HepG2 (cell line): ENCODE data around the gene NRBP1. TPM values are rescaled to one million over a fixed set of nuclear protein-coding genes. Genes with fewer than 3 reads are reported as not detected.

ENCODE experiments used
- HOXA3 ChIP-seq: sonication (generic); formaldehyde crosslinking; IDR thresholded peaks from 2 replicates; pipeline ENCODE4 v1.5.0; 2020; ENCODE audit warnings: missing genetic modification reagents
- POLR2A ChIP-seq, 2 experiments: IDR thresholded peaks; 2 replicates each; pipeline ENCODE4 v1.6.1; 2011; ENCODE audit warnings: low read depth in 2 of 2, low read length in 2 of 2, mild to moderate bottlenecking in 1 of 2, moderate library complexity in 1 of 2; ENCODE audit not compliant: insufficient read depth in 1 of 2
- POLR2AphosphoS2 ChIP-seq: IDR thresholded peaks from 2 replicates; pipeline ENCODE4 v1.6.1; 2011; ENCODE audit warnings: low read depth, low read length, improper control_type of control experiment
- SRSF4 ChIP-seq: fragments of 200-400 bp; formaldehyde crosslinking; IDR thresholded peaks from one replicate; pipeline ENCODE4 v1.6.1; 2018; ENCODE audit warnings: mild to moderate bottlenecking, low read depth, low read length, moderate library complexity; ENCODE audit not compliant: poor library complexity, severe bottlenecking
- ZNF451 ChIP-seq: sonication (generic); formaldehyde crosslinking; IDR thresholded peaks from 2 replicates; pipeline ENCODE4 v1.5.0; 2020; ENCODE audit warnings: mild to moderate bottlenecking, missing genetic modification reagents
- ZNF776 ChIP-seq: sonication (generic); formaldehyde crosslinking; IDR thresholded peaks from 2 replicates; pipeline ENCODE4 v1.4.0; 2020; ENCODE audit warnings: mild to moderate bottlenecking, missing genetic modification reagents
- polyA plus RNA-seq, 8 experiments: library from polyadenylated mRNA; depleted of rRNA in 3 of 8; stranded (reverse) in 7 of 8; unstranded in 1 of 8; fragments of >200 nt; fragmentation: Illumina TruSeq in 4 of 8; extraction: Trizol in 4 of 8; gene quantifications; 2 replicates each; pipeline versions ENCODE4 v1.2.1 to v1.2.3, GENCODE V29; 2011 to 2016; ENCODE audit warnings: low read depth in 4 of 8, missing spikeins in 1 of 8, mixed read lengths in 1 of 8; ENCODE audit not compliant: insufficient read depth in 1 of 8
- total RNA-seq, 5 experiments: library from RNA; depleted of rRNA; stranded (reverse); fragments of >200 nt; fragmentation: Illumina TruSeq; extraction: Trizol; gene quantifications; 2 replicates each; pipeline ENCODE4 v1.2.3, GENCODE V29; 2016; ENCODE audit warnings: low read depth in 1 of 5
- TF ChIP-seq, protein P1 (sequence below): sonication (generic); formaldehyde crosslinking; IDR thresholded peaks from 2 replicates; pipeline ENCODE4 v1.5.1; 2020; ENCODE audit warnings: mild to moderate bottlenecking, missing genetic modification reagents, moderate library complexity
- TF ChIP-seq, protein P2 (sequence below): sonication (generic); formaldehyde crosslinking; IDR thresholded peaks from 2 replicates; pipeline ENCODE4 v1.4.0; 2020; ENCODE audit warnings: missing genetic modification reagents
- TF ChIP-seq, protein P3 (sequence below): sonication (generic); formaldehyde crosslinking; IDR thresholded peaks from 2 replicates; pipeline ENCODE4 v1.4.0; 2020; ENCODE audit warnings: missing genetic modification reagents

NRBP1 gene
- total and polyA plus RNA-seq, 2 of the 13 experiments (the other 11 are each of a cell fraction or from before 2014, with no cell fraction given) = 165 to 240 TPM

DNA sequence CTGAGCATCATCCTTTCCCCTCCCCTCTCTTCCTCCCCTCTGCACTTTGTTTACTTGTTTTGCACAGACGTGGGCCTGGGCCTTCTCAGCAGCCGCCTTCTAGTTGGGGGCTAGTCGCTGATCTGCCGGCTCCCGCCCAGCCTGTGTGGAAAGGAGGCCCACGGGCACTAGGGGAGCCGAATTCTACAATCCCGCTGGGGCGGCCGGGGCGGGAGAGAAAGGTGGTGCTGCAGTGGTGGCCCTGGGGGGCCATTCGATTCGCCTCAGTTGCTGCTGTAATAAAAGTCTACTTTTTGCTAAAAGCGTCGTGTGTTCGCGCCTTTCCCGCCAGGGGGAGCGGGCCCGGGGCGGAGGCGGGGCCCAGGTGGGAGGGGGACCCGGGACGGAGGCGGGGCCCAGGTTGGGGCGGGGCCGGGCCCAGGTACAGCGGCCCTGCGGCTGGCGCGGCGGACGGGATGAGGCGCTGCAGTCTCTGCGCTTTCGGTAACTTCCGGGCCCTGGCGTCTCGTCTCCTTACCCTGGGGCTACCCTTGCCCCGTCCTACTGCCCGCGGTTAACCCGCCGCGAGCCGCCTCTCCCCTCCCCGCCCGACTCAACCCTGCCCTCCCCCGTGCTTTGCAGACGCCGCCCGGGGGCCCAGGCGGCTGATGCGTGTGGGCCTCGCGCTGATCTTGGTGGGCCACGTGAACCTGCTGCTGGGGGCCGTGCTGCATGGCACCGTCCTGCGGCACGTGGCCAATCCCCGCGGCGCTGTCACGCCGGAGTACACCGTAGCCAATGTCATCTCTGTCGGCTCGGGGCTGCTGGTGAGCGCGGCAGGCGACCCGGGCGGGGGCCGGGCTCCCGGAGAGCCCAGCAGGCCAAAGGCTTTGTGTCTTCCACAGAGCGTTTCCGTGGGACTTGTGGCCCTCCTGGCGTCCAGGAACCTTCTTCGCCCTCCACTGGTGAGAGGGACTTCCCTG lies 13.8 kb downstream of the NRBP1 start, which contains the start of gene KRTCAP3 (continued):
- TF ChIP-seq, protein P1, sequence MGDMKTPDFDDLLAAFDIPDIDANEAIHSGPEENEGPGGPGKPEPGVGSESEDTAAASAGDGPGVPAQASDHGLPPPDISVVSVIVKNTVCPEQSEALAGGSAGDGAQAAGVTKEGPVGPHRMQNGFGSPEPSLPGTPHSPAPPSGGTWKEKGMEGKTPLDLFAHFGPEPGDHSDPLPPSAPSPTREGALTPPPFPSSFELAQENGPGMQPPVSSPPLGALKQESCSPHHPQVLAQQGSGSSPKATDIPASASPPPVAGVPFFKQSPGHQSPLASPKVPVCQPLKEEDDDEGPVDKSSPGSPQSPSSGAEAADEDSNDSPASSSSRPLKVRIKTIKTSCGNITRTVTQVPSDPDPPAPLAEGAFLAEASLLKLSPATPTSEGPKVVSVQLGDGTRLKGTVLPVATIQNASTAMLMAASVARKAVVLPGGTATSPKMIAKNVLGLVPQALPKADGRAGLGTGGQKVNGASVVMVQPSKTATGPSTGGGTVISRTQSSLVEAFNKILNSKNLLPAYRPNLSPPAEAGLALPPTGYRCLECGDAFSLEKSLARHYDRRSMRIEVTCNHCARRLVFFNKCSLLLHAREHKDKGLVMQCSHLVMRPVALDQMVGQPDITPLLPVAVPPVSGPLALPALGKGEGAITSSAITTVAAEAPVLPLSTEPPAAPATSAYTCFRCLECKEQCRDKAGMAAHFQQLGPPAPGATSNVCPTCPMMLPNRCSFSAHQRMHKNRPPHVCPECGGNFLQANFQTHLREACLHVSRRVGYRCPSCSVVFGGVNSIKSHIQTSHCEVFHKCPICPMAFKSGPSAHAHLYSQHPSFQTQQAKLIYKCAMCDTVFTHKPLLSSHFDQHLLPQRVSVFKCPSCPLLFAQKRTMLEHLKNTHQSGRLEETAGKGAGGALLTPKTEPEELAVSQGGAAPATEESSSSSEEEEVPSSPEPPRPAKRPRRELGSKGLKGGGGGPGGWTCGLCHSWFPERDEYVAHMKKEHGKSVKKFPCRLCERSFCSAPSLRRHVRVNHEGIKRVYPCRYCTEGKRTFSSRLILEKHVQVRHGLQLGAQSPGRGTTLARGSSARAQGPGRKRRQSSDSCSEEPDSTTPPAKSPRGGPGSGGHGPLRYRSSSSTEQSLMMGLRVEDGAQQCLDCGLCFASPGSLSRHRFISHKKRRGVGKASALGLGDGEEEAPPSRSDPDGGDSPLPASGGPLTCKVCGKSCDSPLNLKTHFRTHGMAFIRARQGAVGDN (CRISPR knock-in tag) = peak; percentile 3; the same call in 1 of the 2 replicates
- TF ChIP-seq ZNF776 (CRISPR knock-in tag) (0 out of 2 replicates have a peak, but pooled peaks have one; percentile 34), HOXA3 (peak; percentile 22; the same call in 1 of the 2 replicates), ZNF451 (no peak), POLR2A (IDR thresholded peaks at IDR 0.05; ENCODE audit: insufficient read depth in 1 of 2, low read depth in 2 of 2, low read length in 2 of 2) (peak in 1 of 2 experiments; percentile 23; a peak in 1 of 4 replicates), SRSF4 (no peak), POLR2AphosphoS2 (peak; percentile 79; the same call in 1 of the 2 replicates)
- TF ChIP-seq, protein P2, sequence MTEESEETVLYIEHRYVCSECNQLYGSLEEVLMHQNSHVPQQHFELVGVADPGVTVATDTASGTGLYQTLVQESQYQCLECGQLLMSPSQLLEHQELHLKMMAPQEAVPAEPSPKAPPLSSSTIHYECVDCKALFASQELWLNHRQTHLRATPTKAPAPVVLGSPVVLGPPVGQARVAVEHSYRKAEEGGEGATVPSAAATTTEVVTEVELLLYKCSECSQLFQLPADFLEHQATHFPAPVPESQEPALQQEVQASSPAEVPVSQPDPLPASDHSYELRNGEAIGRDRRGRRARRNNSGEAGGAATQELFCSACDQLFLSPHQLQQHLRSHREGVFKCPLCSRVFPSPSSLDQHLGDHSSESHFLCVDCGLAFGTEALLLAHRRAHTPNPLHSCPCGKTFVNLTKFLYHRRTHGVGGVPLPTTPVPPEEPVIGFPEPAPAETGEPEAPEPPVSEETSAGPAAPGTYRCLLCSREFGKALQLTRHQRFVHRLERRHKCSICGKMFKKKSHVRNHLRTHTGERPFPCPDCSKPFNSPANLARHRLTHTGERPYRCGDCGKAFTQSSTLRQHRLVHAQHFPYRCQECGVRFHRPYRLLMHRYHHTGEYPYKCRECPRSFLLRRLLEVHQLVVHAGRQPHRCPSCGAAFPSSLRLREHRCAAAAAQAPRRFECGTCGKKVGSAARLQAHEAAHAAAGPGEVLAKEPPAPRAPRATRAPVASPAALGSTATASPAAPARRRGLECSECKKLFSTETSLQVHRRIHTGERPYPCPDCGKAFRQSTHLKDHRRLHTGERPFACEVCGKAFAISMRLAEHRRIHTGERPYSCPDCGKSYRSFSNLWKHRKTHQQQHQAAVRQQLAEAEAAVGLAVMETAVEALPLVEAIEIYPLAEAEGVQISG (CRISPR knock-in tag) = no peak
- TF ChIP-seq, protein P3, sequence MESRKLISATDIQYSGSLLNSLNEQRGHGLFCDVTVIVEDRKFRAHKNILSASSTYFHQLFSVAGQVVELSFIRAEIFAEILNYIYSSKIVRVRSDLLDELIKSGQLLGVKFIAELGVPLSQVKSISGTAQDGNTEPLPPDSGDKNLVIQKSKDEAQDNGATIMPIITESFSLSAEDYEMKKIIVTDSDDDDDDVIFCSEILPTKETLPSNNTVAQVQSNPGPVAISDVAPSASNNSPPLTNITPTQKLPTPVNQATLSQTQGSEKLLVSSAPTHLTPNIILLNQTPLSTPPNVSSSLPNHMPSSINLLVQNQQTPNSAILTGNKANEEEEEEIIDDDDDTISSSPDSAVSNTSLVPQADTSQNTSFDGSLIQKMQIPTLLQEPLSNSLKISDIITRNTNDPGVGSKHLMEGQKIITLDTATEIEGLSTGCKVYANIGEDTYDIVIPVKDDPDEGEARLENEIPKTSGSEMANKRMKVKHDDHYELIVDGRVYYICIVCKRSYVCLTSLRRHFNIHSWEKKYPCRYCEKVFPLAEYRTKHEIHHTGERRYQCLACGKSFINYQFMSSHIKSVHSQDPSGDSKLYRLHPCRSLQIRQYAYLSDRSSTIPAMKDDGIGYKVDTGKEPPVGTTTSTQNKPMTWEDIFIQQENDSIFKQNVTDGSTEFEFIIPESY (CRISPR knock-in tag) = peak; percentile 4; the same call in 1 of the 2 replicates
